ENCODE data around the gene TCF7L2.

GRCh38 chr10:112980937-112981336 is 30.9 kb downstream of the TCF7L2 start:
- TF ChIP-seq CTCF (conservative IDR thresholded peaks at IDR 0.05), result no peak
- no peak for TF ChIP-seq EZH2 (IDR thresholded peaks at IDR 0.05; ENCODE audit: low read depth)
